ENCODE data around the gene NCCRP1. TPM values are rescaled to one million over a fixed set of nuclear protein-coding genes. Genes with fewer than 3 reads are reported as not detected.

The NCCRP1 gene
- total RNA-seq, 1 donor from 2014 or later, result 1.9 TPM

- Mint-ChIP-seq H3K36me3 (peaks cover 2% of the 10 kb centered on the region), H3K4me3 (no peak overlapping the region), H3K27ac (no peak overlapping the region), H3K4me1 (peaks cover 2% of the 10 kb centered on the region), H3K27me3 (ENCODE audit: insufficient read depth, low read depth) (no peaks in the 10 kb centered on the region), H3K9me3 (no peaks in the 10 kb centered on the region)
- no peak for DNase-seq (ENCODE audit: low spot score)
- Histone ChIP-seq H3K79me2 (ENCODE audit: low read depth) (peaks cover 17% of the 10 kb centered on the region), H4K20me1 (ENCODE audit: low read depth) (peaks cover 44% of the 10 kb centered on the region), H3K4me1 (peaks cover 13% of the 10 kb centered on the region), H3K27ac (no peak overlapping the region), H3F3A (ENCODE audit: low read depth) (no peaks in the 10 kb centered on the region), H3K4me3 (no peak overlapping the region), H3K4me2 (no peak overlapping the region), H2AFZ (replicated peaks) (no peak overlapping the region), H3K27me3 (no peaks in the 10 kb centered on the region), H3K36me3 (no peaks in the 10 kb centered on the region), H3K9me3 (ENCODE audit: low read depth) (no peaks in the 10 kb centered on the region), H3K9ac (no peak overlapping the region)
- no peak for TF ChIP-seq EZH2phosphoT487 (IDR thresholded peaks at IDR 0.05)
- TF ChIP-seq EZH2 (IDR thresholded peaks at IDR 0.05), result no peak
- TF ChIP-seq CTCF (IDR thresholded peaks at IDR 0.05), result no peak
These were observed 28.3 kb upstream of the NCCRP1 start for GRCh38 chr19:39168258-39169142.

GRCh38 chr19:39169143-39169810 lies 27.5 kb upstream of the NCCRP1 start:
- Mint-ChIP-seq H3K9me3 (no peaks in the 10 kb centered on the region), H3K36me3 (peaks cover 2% of the 10 kb centered on the region), H3K27ac (no peak overlapping the region), H3K4me3 (no peak overlapping the region), H3K27me3 (ENCODE audit: insufficient read depth, low read depth) (no peaks in the 10 kb centered on the region), H3K4me1 (peaks cover 2% of the 10 kb centered on the region)
- H3K79me2 ChIP-seq (ENCODE audit: low read depth), result peaks cover 17% of the 10 kb centered on the region
- DNase-seq (ENCODE audit: low spot score), result no peak
- TF ChIP-seq CTCF (IDR thresholded peaks at IDR 0.05) (no peak), EZH2 (IDR thresholded peaks at IDR 0.05) (no peak), EZH2phosphoT487 (IDR thresholded peaks at IDR 0.05) (no peak)
- H3K4me2 ChIP-seq, result no peak overlapping the region
- no peaks in the 10 kb centered on the region for H3F3A ChIP-seq (ENCODE audit: low read depth)
- H3K36me3 ChIP-seq, result no peaks in the 10 kb centered on the region
- no peaks in the 10 kb centered on the region for H3K9me3 ChIP-seq (ENCODE audit: low read depth)
- no peak overlapping the region for H2AFZ ChIP-seq (replicated peaks)
- H3K27ac ChIP-seq, result no peak overlapping the region
- H3K4me3 ChIP-seq, result no peak overlapping the region
- no peak overlapping the region for H3K9ac ChIP-seq
- H4K20me1 ChIP-seq (ENCODE audit: low read depth), result peaks cover 37% of the 10 kb centered on the region
- no peaks in the 10 kb centered on the region for H3K27me3 ChIP-seq
- H3K4me1 ChIP-seq, result peaks cover 13% of the 10 kb centered on the region

- H3K27me3 Mint-ChIP-seq (ENCODE audit: insufficient read depth, low read depth), result no peaks in the 10 kb centered on the region
- TF ChIP-seq EZH2 (IDR thresholded peaks at IDR 0.05) (no peak), EZH2phosphoT487 (IDR thresholded peaks at IDR 0.05) (no peak), CTCF (IDR thresholded peaks at IDR 0.05) (no peak)
- H3K27ac Mint-ChIP-seq, result no peak overlapping the region
- Histone ChIP-seq H3K9ac (no peak overlapping the region), H3K4me3 (no peak overlapping the region), H3K9me3 (ENCODE audit: low read depth) (no peaks in the 10 kb centered on the region), H3K4me1 (peaks cover 13% of the 10 kb centered on the region), H3K36me3 (no peaks in the 10 kb centered on the region), H2AFZ (replicated peaks) (no peak overlapping the region), H3K79me2 (ENCODE audit: low read depth) (peaks cover 15% of the 10 kb centered on the region), H3K4me2 (no peak overlapping the region), H3K27me3 (no peaks in the 10 kb centered on the region), H4K20me1 (ENCODE audit: low read depth) (peaks cover 34% of the 10 kb centered on the region), H3F3A (ENCODE audit: low read depth) (no peaks in the 10 kb centered on the region), H3K27ac (no peak overlapping the region)
- no peak overlapping the region for H3K4me3 Mint-ChIP-seq
- DNase-seq (ENCODE audit: low spot score), result no peak
- peaks cover 2% of the 10 kb centered on the region for H3K4me1 Mint-ChIP-seq
- peaks cover 4% of the 10 kb centered on the region for H3K36me3 Mint-ChIP-seq
- H3K9me3 Mint-ChIP-seq, result no peaks in the 10 kb centered on the region
These were observed 26.2 kb upstream of the NCCRP1 start for GRCh38 chr19:39170386-39171231.
